ENCODE results near the gene COL1A1.

Gene COL1A1

DNA sequence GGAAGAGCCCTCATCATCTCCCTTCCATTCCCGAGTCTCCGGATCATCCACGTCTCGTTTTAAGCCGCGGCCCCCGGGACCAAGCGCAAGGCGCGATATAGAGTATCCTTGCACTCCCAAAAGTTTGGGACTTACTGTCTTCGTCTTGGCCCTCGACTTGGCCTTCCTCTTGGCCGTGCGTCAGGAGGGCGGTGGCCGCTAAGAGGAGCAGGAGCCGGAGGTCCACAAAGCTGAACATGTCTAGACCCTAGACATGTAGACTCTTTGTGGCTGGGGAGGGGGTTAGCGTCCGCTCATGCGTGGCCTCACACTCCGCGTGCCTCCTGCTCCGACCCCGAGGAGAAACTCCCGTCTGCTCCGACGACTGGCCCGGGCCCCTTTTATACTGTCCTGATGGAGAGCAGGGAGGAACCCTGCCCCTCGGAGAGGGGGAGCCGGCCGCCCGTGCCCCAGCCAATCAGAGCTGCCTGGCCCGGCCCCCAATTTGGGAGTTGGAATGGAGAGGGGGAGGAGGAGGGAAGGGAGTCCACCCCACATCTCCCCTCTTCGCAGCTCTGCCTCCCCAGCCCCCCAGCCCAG lies at the start of gene COL1A1:
COL1A1 (minus strand) TSS at position 356 of the 579 bp plus-strand sequence; CDS start at position 238, 118 bp downstream.
- peak within 1 kb of the TSS; percentile 67 to 89 for H3K4me3 ChIP-seq
- peaks cover 29 to 33% (median 30%) of the 10 kb centered on the region in 3 donors for H3K36me3 ChIP-seq
- intact Hi-C loops (cut with DNase I; ENCODE audit: low total_unique reads) = no loop called here
- peak; percentile 83 to 94 for DNase-seq
- H3K9me3 ChIP-seq = no peaks in the 10 kb centered on the region
- H3K4me1 ChIP-seq = peaks cover 0 to 81% (median 57%) of the 10 kb centered on the region in 4 donors
- peak within 1 kb of the TSS; percentile 98 to 99 for H3K27ac ChIP-seq
- no peaks in the 10 kb centered on the region for H3K27me3 ChIP-seq
- TF ChIP-seq, protein P1, sequence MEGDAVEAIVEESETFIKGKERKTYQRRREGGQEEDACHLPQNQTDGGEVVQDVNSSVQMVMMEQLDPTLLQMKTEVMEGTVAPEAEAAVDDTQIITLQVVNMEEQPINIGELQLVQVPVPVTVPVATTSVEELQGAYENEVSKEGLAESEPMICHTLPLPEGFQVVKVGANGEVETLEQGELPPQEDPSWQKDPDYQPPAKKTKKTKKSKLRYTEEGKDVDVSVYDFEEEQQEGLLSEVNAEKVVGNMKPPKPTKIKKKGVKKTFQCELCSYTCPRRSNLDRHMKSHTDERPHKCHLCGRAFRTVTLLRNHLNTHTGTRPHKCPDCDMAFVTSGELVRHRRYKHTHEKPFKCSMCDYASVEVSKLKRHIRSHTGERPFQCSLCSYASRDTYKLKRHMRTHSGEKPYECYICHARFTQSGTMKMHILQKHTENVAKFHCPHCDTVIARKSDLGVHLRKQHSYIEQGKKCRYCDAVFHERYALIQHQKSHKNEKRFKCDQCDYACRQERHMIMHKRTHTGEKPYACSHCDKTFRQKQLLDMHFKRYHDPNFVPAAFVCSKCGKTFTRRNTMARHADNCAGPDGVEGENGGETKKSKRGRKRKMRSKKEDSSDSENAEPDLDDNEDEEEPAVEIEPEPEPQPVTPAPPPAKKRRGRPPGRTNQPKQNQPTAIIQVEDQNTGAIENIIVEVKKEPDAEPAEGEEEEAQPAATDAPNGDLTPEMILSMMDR (IDR thresholded peaks at IDR 0.05) = no peak

DNA sequence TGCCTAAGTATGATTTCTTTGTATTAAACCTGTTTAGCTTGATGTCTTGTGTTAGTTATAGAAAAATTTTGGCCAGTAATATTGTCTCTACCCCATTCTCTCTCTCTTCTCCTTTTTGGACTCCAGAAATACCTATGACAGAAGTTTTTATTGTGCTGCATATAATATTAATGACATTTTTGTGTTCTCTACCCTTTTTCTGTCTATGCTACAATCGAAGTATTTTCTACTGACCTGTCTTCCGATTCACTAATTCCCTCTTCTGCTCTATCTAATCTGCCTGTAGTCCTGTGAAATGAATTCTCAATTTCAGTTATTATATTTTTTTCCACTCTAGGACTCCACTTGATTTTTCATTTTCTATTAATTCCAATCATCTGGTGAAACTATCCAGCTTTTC lies 46.8 kb upstream of the COL1A1 start:
- H3K36me3 ChIP-seq = no peaks in the 10 kb centered on the region
- no peak overlapping the region for H3K27ac ChIP-seq
- DNase-seq = no peak
- H3K27me3 ChIP-seq = no peaks in the 10 kb centered on the region
- TF ChIP-seq, protein P1 (IDR thresholded peaks at IDR 0.05) = no peak
- no peak overlapping the region for H3K4me3 ChIP-seq
- H3K9me3 ChIP-seq = no peaks in the 10 kb centered on the region
- intact Hi-C loops (cut with DNase I; ENCODE audit: low total_unique reads) = no loop called here
- no peaks in the 10 kb centered on the region for H3K4me1 ChIP-seq

DNA sequence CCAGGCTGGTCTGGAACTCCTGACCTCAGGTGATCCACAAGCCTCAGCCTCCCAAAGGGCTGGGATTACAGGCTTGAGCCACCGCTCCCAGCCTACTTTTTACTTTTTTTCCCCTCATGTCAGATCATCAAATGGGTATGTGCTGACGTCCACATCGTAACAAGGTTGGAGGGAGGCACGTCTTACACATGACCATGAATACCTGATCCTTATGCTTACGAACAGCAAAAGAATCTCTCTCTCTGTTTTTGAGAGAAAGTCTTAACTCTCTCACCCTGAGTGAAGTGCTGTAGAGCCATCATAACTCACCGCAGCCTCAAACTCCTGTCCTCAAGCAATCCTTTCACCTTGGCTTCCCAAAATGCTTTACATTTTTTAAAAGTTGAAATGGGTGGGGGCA lies 43.3 kb upstream of the COL1A1 start:
- Histone ChIP-seq H3K36me3 (no peaks in the 10 kb centered on the region), H3K27me3 (no peaks in the 10 kb centered on the region), H3K4me1 (peaks cover 0 to 16% (median 11%) of the 10 kb centered on the region in 4 donors), H3K27ac (no peak overlapping the region), H3K4me3 (no peak overlapping the region), H3K9me3 (no peaks in the 10 kb centered on the region)
- TF ChIP-seq, protein P1 (IDR thresholded peaks at IDR 0.05) = no peak
- DNase-seq = no peak
- intact Hi-C loops (cut with DNase I; ENCODE audit: low total_unique reads) = no loop called here

DNA sequence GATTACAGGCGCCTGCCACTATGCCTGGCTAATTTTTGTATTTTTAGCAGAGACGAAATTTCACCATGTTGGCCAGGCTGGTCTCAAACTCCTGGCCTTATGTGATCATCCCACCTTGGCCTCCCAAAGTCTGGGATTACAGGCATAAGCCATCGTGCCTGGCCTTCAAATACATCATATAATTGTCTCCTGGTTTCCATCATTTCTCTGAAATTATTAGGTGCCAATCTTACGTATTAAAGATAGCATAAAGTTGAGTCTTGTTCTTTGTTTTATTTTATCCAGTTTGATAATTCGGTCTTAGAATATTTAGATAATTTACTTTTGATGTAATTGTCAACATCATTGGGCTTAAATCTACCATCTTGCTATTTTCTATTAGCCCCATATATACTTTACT lies 40.0 kb upstream of the COL1A1 start:
- no peaks in the 10 kb centered on the region for H3K36me3 ChIP-seq
- intact Hi-C loops (cut with DNase I; ENCODE audit: low total_unique reads) = no loop called here
- TF ChIP-seq, protein P1 (IDR thresholded peaks at IDR 0.05) = no peak

DNA sequence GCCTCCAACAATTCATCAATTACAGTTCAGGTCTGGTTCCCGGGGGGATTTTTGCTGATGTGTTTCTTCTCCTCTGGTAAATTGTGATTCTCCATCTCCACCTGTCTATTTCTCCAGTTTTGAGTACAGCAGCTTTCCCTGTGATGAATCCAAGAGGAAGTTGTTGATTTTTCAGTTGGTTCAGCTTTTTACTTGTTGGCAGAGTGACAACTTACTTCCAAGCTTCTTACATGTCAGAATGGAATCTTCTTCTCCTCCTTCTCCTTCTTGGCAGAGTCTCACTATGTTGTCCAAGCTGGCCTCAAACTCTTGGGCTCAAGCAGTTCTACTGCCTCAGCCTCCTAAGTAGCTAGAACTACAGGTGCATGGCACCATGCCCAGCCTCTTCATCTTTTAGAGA lies 39.4 kb upstream of the COL1A1 start:
- H3K9me3 ChIP-seq = no peaks in the 10 kb centered on the region
- intact Hi-C loops (cut with DNase I; ENCODE audit: low total_unique reads) = no loop called here
- TF ChIP-seq, protein P1 (IDR thresholded peaks at IDR 0.05) = no peak
- no peak overlapping the region for H3K4me3 ChIP-seq
- peak overlapping the region in 1 of 2 donors; percentile 9 for H3K27ac ChIP-seq
- no peaks in the 10 kb centered on the region for H3K36me3 ChIP-seq
- no peak for DNase-seq
- H3K4me1 ChIP-seq = peaks cover 0 to 30% (median 17%) of the 10 kb centered on the region in 4 donors
- H3K27me3 ChIP-seq = no peaks in the 10 kb centered on the region

More for the DNA sequence above, 40.0 kb upstream of the COL1A1 start:
- DNase-seq = no peak
- Histone ChIP-seq H3K27ac (peak overlapping the region in 1 of 2 donors; percentile 9), H3K4me3 (no peak overlapping the region), H3K4me1 (peaks cover 0 to 27% (median 16%) of the 10 kb centered on the region in 4 donors), H3K27me3 (no peaks in the 10 kb centered on the region), H3K9me3 (no peaks in the 10 kb centered on the region)

Data from tibial artery (tissue), 4 donors.